ENCODE data around the gene MYO6. TPM values are rescaled to one million over a fixed set of nuclear protein-coding genes. Genes with fewer than 3 reads are reported as not detected.

MYO6 gene
- total RNA-seq, 4 donors from 2014 or later: 22.1 to 27.7 (median 25.5) TPM

- TF ChIP-seq, protein P1, sequence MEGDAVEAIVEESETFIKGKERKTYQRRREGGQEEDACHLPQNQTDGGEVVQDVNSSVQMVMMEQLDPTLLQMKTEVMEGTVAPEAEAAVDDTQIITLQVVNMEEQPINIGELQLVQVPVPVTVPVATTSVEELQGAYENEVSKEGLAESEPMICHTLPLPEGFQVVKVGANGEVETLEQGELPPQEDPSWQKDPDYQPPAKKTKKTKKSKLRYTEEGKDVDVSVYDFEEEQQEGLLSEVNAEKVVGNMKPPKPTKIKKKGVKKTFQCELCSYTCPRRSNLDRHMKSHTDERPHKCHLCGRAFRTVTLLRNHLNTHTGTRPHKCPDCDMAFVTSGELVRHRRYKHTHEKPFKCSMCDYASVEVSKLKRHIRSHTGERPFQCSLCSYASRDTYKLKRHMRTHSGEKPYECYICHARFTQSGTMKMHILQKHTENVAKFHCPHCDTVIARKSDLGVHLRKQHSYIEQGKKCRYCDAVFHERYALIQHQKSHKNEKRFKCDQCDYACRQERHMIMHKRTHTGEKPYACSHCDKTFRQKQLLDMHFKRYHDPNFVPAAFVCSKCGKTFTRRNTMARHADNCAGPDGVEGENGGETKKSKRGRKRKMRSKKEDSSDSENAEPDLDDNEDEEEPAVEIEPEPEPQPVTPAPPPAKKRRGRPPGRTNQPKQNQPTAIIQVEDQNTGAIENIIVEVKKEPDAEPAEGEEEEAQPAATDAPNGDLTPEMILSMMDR (IDR thresholded peaks at IDR 0.05; ENCODE audit: low read depth): no peak
Observed at GRCh38 chr6:75935473-75935793, 186.4 kb downstream of the MYO6 start.

DNA sequence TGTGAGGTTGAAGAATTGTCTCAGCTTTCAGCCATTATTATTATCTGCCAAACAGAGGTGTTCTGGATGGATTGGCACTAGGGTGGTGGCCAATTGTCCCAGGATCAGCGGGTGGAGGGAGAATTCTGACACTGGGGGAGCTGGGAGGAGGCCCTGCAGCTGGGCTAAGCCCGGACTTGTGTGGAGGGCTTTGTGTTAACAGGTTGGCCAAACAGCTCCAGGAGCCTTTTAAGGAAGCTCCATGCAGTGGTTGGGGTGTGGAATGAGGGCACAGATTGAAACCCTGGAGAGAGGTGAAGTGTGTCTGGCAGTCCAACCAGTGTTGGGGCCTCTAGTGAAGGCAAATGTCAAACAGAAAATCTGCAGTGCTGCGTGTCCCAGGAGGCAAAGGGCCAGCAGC lies 187.6 kb downstream of the MYO6 start:
- TF ChIP-seq, protein P1 (IDR thresholded peaks at IDR 0.05; ENCODE audit: low read depth): no peak

DNA sequence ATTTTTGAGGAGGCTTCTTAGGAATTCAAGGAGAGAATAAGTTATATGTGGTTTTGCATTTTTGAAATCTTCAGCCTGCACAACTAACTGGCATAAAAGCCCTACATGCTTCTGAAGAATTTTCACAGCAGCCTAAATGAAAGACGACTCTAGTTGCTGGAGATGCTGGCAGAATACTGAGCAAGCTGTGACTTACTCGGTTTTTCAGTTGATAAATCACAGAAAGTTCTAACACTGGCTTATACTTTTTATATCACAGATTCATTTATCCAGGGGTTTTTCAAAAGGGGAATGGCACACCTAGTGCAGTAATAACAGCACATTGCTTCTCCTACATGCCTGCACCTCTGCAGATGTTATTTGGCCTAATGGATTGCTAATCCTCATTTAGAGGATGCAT lies 188.8 kb downstream of the MYO6 start:
- TF ChIP-seq, protein P1 (IDR thresholded peaks at IDR 0.05; ENCODE audit: low read depth): no peak

- TF ChIP-seq, protein P1 (IDR thresholded peaks at IDR 0.05; ENCODE audit: low read depth): no peak
Observed at GRCh38 chr6:75940564-75940963, 191.5 kb downstream of the MYO6 start.

DNA sequence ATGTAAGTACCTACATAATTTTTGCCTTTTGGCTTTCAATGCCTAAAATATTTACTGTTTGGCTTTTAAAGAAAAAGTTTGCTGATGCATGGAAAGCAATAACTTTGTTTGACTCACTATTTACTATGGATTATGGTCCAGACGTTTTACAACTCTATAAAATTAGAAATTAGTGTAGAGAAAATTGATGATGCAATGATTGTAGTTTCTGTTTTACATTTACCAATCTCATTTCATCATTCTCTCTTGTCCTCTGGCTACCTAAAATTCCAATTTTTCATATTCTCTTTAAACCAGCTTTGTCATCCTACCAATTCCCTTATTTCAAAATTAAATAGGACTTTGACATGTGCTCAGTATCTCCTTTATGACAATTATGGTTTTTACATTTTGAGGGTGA lies 192.5 kb downstream of the MYO6 start:
- TF ChIP-seq, protein P1 (IDR thresholded peaks at IDR 0.05; ENCODE audit: low read depth): no peak

DNA sequence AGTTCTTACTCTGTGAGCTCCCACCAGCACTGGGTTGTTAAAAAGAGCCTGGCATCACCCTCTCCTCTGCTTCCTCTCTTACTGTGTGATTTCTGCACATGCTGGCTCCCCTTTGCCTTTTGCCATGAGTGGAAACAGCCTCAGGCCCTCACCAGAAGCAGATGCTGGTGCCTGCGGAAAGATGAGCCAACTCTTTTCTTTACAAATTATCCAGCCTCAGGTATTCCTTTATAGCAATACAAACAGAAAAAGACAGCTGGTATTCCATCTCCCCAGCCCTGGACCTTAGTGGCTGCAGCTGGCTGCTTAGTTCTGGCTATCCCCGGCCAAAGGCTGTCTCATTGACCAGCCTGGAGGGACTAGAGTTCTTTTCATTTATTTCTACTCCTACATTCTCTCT lies 194.3 kb downstream of the MYO6 start:
- TF ChIP-seq, protein P1 (IDR thresholded peaks at IDR 0.05; ENCODE audit: low read depth): no peak

GRCh38 chr6:75946146-75946831 lies 197.2 kb downstream of the MYO6 start:
- TF ChIP-seq, protein P1 (IDR thresholded peaks at IDR 0.05; ENCODE audit: low read depth): no peak

Data from subcutaneous adipose tissue (tissue), 4 donors.